ENCODE measurements around the gene TICAM2.
"Not testable (repeated sequence)": the region's sequence is repeated elsewhere in the genome, so short reads cannot be mapped to it uniquely, and the experiment has no call there.

The TICAM2 gene

DNA sequence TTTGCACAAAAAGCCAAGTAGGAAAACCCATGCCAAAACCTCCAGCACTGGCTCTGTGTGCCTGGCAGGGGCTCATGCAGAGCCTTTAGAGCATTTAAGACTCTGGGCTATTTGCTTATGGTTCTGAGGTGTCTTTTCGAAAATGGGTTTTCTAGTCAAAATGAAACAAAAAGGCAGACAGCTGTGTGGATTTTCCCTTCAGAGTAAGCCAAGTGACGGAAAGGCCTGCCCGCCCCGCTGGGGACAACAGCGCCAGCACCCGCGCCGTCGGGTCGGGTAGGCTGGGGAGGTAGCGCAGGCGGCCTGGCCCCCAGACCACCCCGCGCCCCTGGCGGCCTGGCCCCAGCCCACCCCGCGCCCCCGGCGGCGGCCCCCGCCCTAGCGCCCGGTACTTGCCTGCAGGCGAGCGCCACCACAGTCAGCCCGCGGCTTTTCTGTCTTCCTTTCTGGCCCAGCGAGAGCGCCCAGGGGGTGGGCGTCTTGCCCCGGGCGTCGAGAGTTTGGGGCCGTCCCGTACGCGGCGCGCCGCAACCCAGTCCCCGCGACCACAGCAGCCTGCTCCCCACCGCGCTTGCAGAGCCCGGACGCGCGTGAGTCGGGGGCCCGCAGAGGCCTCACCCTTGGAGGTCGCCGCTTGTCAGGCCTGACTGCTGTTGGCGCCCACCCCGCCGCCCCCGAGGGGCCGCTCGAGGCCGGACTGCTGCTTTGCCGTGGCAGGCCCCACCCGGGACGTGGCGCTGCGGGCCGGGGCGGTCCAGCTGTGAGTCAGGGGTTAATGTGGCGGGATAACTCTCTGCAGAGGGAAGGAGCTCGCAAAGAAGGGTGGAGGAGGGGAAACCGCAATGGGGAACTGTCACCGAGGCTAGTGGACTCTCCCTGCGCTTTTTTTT is at the start of gene TICAM2:
Gene TICAM2, minus strand, starts transcription at position 779 of the 890 bp plus-strand sequence. CDS start 21,223 bp downstream, outside the sequence.
- peak; percentile 24 for DNase-seq (ENCODE audit: low read depth)

DNA sequence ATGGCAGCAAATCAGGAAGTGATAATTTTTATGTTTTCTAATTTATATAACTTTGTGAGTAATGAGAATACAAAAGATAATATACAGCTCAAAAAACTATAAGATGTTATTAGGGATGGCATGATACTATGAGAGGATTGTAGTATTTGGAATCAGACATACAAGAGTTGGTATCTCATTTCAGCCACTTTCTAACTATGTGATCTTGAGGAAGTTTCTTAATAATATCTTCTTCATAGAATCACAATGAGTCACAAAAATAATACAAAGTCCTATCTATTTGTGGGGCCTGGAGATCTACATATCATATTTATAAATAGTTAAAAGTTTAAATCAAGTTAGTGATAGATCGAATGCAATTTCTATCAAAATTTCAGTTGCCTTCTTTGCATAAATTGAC is 47.3 kb upstream of the TICAM2 start:
- DNase-seq (ENCODE audit: low read depth): no peak

- no peak for DNase-seq (ENCODE audit: low read depth)
Observed at GRCh38 chr5:115648056-115648455, 45.8 kb upstream of the TICAM2 start.

- DNase-seq (ENCODE audit: low read depth): not testable (repeated sequence)
Observed at GRCh38 chr5:115645386-115645785, 43.1 kb upstream of the TICAM2 start.

DNA sequence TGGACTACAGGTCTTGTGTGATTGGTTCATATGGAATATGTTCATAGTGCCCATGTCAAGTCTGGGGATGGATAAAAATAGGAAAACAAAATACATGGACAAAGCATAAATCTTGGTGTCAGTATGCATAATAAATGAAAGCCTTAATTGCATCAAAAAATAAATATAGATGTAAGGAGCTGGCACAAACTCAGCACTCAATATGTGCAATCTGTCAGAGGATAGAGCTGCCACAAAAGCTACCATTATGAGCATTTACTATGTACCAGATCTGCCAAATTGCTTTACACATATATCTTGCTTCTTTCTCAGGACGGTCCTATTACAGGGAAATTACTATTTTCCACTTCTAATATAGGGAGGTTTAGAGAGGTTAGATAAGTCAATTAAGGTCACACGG is 41.8 kb upstream of the TICAM2 start:
- DNase-seq (ENCODE audit: low read depth): no peak

DNA sequence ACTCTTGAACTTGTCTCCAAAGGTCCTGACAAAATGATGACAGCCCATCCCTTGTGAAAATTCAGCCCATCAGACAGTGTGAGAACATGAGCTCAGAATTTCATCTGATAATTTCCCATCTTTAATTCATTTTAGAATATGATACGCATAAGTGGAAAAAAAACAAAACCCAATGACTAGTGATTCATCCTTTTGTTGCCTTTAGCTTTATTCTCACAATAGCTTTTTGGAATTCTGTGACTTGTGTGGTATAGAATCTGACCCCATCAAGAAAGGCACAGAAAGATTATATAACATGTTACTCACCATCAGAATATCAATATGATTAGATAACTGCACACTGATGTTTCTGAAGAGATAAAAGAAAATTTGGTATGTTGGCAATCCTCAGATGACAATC is 39.7 kb upstream of the TICAM2 start:
- DNase-seq (ENCODE audit: low read depth): no peak

DNA sequence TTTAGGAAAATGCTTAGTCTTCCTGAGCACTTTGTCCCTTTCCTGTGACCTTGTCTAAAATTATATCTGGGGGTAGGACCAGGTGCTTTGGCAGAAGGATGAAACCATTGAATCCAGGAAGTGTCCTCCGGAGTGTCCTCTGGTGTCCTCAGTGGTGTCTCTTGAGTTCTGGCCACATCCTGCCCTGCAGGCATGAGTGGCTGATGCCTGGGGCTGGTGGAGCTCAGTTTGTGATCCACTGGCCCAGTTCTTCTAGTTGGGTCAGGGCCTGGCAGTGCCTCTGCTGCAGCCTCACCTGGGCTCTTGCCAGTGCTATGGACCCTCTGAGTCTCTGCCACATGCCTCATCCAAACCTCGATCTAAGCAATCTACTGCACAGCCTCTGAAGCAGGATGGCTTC is 38.0 kb upstream of the TICAM2 start:
- DNase-seq (ENCODE audit: low read depth): no peak

GRCh38 chr5:115639377-115639776 is 37.1 kb upstream of the TICAM2 start:
- no peak for DNase-seq (ENCODE audit: low read depth)

- no peak for DNase-seq (ENCODE audit: low read depth)
Observed at GRCh38 chr5:115637507-115637906, 35.2 kb upstream of the TICAM2 start.

GRCh38 chr5:115636008-115636407 is 33.7 kb upstream of the TICAM2 start:
- no peak for DNase-seq (ENCODE audit: low read depth)

GRCh38 chr5:115634343-115635132 is 32.3 kb upstream of the TICAM2 start:
- DNase-seq (ENCODE audit: low read depth): peak; percentile 77

GRCh38 chr5:115629903-115630302 is 27.6 kb upstream of the TICAM2 start:
- no peak for DNase-seq (ENCODE audit: low read depth)

- DNase-seq (ENCODE audit: low read depth): no peak
Observed at GRCh38 chr5:115627295-115627865, 25.1 kb upstream of the TICAM2 start.

GRCh38 chr5:115626445-115626823 is 24.2 kb upstream of the TICAM2 start:
- DNase-seq (ENCODE audit: low read depth): no peak

DNA sequence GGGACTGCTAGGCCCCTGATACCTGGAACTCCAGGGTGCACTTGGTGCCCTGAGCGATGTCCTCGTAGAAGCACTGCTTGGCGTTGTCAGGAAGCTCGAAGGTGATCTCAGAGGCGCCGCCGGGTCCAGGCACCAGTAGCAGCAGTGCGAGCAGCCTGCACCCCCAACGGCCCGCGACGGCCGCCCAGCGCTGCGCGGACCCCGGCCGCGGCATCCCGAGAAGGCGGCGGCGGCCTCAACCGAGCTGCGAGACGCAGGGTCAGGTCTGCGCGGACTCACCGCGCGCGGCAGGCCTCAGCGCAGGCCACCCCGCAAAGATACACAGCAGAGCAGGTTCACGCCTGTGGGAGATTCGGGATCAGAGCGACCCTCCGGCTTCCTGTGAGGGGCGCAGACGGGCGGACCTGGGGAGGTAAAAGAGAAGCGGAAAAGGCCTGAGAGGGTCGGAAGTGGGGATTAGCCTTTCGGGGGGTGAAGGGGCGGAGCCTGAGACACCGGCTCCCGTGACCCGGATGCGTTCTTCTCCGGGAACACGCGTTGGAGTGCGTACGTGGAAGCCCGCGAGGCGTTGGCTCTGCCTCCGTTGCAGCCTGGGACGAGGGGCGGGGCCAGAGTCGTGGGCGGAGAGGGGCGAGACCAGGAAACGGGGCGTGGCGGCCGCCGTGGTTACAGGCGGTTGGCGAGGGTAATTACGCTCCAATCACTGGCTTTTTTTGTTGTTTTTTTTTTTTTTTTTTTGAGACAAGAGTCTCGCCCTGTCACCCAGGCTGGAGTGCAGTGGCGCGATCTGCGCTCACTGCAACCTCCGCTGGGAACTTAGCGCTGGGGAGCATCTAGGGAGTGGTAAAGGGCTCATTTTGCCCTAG is 23.5 kb upstream of the TICAM2 start, which contains the start of gene TMED7:
Gene TMED7, minus strand, starts transcription at position 458 of the 866 bp plus-strand sequence. Its CDS starts 244 bp downstream, at position 214.
- peak; percentile 100 for DNase-seq (ENCODE audit: low read depth)

DNA sequence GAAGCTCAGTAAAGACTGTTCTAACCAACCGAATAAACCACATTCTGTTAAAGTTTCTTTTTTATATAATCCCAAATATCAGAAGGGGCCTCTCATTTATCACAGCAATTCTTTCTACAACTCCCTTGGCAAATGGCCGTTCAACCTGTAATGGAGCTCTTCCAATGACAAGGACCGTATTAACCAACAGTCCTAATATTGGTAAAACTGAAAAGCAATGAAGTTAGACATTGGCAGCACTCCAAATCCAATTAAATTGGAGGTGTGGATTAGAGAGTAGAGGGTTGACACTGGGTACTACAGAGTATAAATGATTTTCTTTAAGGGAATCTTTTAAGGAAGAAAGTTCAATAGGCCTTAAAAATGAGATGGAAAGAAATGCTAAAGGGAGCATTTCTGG is 22.7 kb upstream of the TICAM2 start:
- DNase-seq (ENCODE audit: low read depth): no peak

- no peak for DNase-seq (ENCODE audit: low read depth)
Observed at GRCh38 chr5:115623658-115624057, 21.4 kb upstream of the TICAM2 start.

GRCh38 chr5:115621365-115621900 is 19.2 kb upstream of the TICAM2 start:
- DNase-seq (ENCODE audit: low read depth): no peak

DNA sequence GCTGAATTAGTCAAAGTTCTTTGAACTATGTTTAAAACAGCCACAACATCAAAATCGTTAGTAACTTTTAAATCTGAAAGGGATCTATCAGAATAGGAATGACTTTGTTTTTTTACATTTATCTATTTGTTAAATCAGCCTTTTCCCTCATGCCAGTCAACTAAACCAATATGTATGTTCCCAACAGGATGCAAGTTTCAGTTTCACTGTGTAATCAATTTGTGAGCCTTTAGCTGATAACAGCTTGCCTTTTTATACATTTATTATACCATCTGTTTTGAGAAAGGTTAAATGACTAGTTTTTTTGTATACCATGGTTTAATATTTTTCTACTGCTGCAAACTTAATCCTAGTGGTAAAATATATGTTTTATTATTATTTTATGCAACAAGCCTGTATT is 14.6 kb upstream of the TICAM2 start:
- DNase-seq (ENCODE audit: low read depth): no peak

DNA sequence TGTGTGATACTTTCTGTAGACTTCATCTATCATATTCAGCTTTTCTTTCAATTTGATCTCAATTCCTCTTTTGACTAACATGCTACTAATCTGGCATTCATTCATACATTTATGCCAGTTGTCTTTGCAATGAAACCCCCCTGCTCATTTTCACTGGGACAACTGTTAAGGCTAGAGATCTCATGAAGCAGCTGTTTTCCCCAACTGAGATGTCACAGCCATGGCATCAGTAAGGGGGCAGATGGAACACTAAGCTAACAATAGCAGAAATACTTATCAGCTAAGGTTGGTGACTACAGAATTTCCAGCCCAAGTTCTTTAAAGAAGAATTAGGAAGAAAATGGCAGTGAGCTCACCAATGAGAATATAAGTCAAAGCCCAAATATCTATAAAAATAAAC is 14.2 kb upstream of the TICAM2 start:
- DNase-seq (ENCODE audit: low read depth): no peak

GRCh38 chr5:115611873-115612272 is 9.6 kb upstream of the TICAM2 start:
- DNase-seq (ENCODE audit: low read depth): no peak

Measured in activated T-cell treated with anti-CD3 and anti-CD28 coated beads for 1 hour (primary cell).